Measurements from ENCODE around the gene MOGAT2.
"Not testable (repeated sequence)": the region's sequence is repeated elsewhere in the genome, so short reads cannot be mapped to it uniquely, and the experiment has no call there.

The MOGAT2 gene

DNA sequence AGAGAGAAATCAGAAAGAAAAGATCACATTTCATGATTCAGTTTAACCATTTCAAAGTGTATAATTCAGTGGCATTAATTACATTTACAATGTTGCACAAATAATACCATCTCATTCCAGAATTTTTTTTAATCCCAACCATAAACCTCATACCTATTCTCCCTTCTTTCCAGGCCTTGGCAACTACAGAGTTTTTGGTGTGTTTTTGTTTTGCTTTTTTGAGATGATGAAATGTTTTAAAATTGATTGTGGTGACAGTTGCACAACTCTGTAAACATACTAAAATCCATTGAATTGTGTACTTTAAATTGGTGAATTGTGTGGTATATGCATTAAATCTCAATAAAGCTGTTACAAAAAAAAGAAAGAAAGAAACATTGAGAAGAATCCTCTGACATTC, 37.3 kb downstream of the MOGAT2 start:
- H3K4me1 ChIP-seq (ENCODE audit: insufficient read depth, low read length, severe bottlenecking); H2AFZ ChIP-seq (ENCODE audit: low read length); H3K9me3 ChIP-seq (ENCODE audit: low read length); H3K79me2 ChIP-seq (ENCODE audit: insufficient read depth, low read length); H3K36me3 ChIP-seq (ENCODE audit: insufficient read depth, low read length); H3K27ac ChIP-seq (ENCODE audit: low read depth, low read length, poor library complexity, severe bottlenecking); H3K9me2 ChIP-seq (ENCODE audit: low read depth, low read length); H3K4me3 ChIP-seq (ENCODE audit: low read depth, low read length, poor library complexity, severe bottlenecking); H3K4me2 ChIP-seq (ENCODE audit: low read length); H3K27me3 ChIP-seq (ENCODE audit: insufficient read depth, low read length); H3K9ac ChIP-seq (ENCODE audit: low read length); H4K20me1 ChIP-seq (ENCODE audit: insufficient read depth, low read length); H3F3A ChIP-seq (ENCODE audit: insufficient read depth, low read length): not testable (repeated sequence)

DNA sequence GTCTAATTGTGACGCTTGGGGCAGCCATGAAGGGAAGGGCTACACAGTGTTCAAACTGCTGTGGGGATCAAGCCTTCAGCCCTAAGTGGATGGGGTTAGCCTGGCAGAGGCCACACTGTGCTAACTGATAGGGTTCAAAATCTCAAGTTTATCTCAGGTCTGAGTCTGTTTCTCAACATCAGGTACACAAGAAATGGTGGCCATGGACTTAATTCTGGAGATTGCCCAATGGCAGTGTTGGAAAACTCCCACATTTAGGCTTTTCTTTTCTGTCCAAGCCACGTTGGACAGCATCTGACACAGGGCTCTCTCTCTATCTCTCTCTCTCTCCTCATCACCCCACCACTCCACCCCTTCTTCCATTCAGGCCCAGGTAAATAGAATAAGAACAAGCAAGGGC, 40.0 kb downstream of the MOGAT2 start:
- peaks cover 5% of the 10 kb centered on the region; the same call in 1 of the 2 replicates for H3K27me3 ChIP-seq (ENCODE audit: insufficient read depth, low read length)
- H4K20me1 ChIP-seq (ENCODE audit: insufficient read depth, low read length), result no peaks in the 10 kb centered on the region
- no peaks in the 10 kb centered on the region for H3K79me2 ChIP-seq (ENCODE audit: insufficient read depth, low read length)
- H3K36me3 ChIP-seq (ENCODE audit: insufficient read depth, low read length), result no peaks in the 10 kb centered on the region
- no peak overlapping the region for H3K4me3 ChIP-seq (ENCODE audit: low read depth, low read length, poor library complexity, severe bottlenecking)
- no peak overlapping the region for H2AFZ ChIP-seq (ENCODE audit: low read length)
- no peak overlapping the region for H3K9ac ChIP-seq (ENCODE audit: low read length)
- no peak overlapping the region for H3K4me2 ChIP-seq (ENCODE audit: low read length)
- no peaks in the 10 kb centered on the region for H3K9me3 ChIP-seq (ENCODE audit: low read length)
- H3F3A ChIP-seq (ENCODE audit: insufficient read depth, low read length), result no peaks in the 10 kb centered on the region
- TF ChIP-seq, protein P1, sequence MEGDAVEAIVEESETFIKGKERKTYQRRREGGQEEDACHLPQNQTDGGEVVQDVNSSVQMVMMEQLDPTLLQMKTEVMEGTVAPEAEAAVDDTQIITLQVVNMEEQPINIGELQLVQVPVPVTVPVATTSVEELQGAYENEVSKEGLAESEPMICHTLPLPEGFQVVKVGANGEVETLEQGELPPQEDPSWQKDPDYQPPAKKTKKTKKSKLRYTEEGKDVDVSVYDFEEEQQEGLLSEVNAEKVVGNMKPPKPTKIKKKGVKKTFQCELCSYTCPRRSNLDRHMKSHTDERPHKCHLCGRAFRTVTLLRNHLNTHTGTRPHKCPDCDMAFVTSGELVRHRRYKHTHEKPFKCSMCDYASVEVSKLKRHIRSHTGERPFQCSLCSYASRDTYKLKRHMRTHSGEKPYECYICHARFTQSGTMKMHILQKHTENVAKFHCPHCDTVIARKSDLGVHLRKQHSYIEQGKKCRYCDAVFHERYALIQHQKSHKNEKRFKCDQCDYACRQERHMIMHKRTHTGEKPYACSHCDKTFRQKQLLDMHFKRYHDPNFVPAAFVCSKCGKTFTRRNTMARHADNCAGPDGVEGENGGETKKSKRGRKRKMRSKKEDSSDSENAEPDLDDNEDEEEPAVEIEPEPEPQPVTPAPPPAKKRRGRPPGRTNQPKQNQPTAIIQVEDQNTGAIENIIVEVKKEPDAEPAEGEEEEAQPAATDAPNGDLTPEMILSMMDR (IDR thresholded peaks at IDR 0.05; ENCODE audit: low read length), result no peak
- no peak for TF ChIP-seq EZH2 (IDR thresholded peaks at IDR 0.05; ENCODE audit: borderline replicate concordance, low read length)
- no peaks in the 10 kb centered on the region for H3K9me2 ChIP-seq (ENCODE audit: low read depth, low read length)
- H3K27ac ChIP-seq (ENCODE audit: low read depth, low read length, poor library complexity, severe bottlenecking), result no peak overlapping the region
- no peaks in the 10 kb centered on the region for H3K4me1 ChIP-seq (ENCODE audit: insufficient read depth, low read length, severe bottlenecking)

DNA sequence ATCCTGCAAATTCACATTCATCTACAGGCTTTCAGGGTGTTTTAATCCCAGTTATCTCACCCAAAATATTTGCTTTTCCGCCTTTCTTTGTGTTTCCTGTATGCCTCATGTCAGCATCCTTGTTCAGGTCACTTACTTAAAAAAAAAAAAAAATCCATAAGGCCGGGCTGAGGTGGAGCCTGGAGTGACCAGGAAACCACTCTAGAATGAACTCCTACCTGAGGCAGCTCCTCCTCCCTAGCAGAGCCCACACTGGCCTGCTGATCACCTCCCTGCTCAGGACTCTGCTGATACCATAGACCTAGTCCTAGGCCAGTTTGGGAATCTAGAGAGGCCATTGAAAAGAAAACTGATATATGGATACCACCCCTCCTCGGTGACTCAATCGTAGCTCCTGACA, 42.2 kb downstream of the MOGAT2 start:
- Histone ChIP-seq H4K20me1 (ENCODE audit: insufficient read depth, low read length) (no peaks in the 10 kb centered on the region), H3K27ac (ENCODE audit: low read depth, low read length, poor library complexity, severe bottlenecking) (no peak overlapping the region), H3K4me3 (ENCODE audit: low read depth, low read length, poor library complexity, severe bottlenecking) (no peak overlapping the region), H3K27me3 (ENCODE audit: insufficient read depth, low read length) (peaks cover 5% of the 10 kb centered on the region; the same call in 1 of the 2 replicates), H3K4me1 (ENCODE audit: insufficient read depth, low read length, severe bottlenecking) (no peaks in the 10 kb centered on the region), H3K9me3 (ENCODE audit: low read length) (no peaks in the 10 kb centered on the region), H2AFZ (ENCODE audit: low read length) (no peak overlapping the region), H3K4me2 (ENCODE audit: low read length) (no peak overlapping the region), H3F3A (ENCODE audit: insufficient read depth, low read length) (no peaks in the 10 kb centered on the region), H3K9me2 (ENCODE audit: low read depth, low read length) (no peaks in the 10 kb centered on the region), H3K9ac (ENCODE audit: low read length) (no peak overlapping the region), H3K79me2 (ENCODE audit: insufficient read depth, low read length) (no peaks in the 10 kb centered on the region), H3K36me3 (ENCODE audit: insufficient read depth, low read length) (no peaks in the 10 kb centered on the region)
- TF ChIP-seq, protein P1 (IDR thresholded peaks at IDR 0.05; ENCODE audit: low read length), result no peak
- TF ChIP-seq EZH2 (IDR thresholded peaks at IDR 0.05; ENCODE audit: borderline replicate concordance, low read length), result no peak

DNA sequence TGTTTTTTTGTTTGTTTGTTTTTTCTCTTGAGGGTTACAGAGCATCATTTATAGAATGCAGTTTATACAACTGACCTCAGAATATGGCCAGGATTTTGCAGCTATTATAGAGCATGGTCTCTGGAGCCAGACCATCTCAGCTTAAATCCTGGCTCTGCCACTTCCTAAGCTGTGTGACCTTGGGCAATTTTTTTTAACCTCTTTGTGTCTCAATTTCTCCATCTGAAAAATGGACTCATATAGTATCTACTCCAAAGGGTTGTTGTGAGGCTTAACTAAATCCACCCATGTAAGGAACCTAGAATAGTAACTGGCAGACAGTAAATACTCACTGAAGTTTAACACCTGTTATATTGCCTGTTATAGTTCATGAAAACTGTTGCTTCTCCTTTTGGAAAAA, 42.6 kb downstream of the MOGAT2 start:
- H4K20me1 ChIP-seq (ENCODE audit: insufficient read depth, low read length), result no peaks in the 10 kb centered on the region
- no peaks in the 10 kb centered on the region for H3K4me1 ChIP-seq (ENCODE audit: insufficient read depth, low read length, severe bottlenecking)
- H3K9me2 ChIP-seq (ENCODE audit: low read depth, low read length), result no peaks in the 10 kb centered on the region
- no peaks in the 10 kb centered on the region for H3K36me3 ChIP-seq (ENCODE audit: insufficient read depth, low read length)
- H3K79me2 ChIP-seq (ENCODE audit: insufficient read depth, low read length), result no peaks in the 10 kb centered on the region
- H3K27ac ChIP-seq (ENCODE audit: low read depth, low read length, poor library complexity, severe bottlenecking), result no peak overlapping the region
- no peak overlapping the region for H3K4me2 ChIP-seq (ENCODE audit: low read length)
- no peak overlapping the region for H3K4me3 ChIP-seq (ENCODE audit: low read depth, low read length, poor library complexity, severe bottlenecking)
- no peak overlapping the region for H2AFZ ChIP-seq (ENCODE audit: low read length)
- H3K27me3 ChIP-seq (ENCODE audit: insufficient read depth, low read length), result peaks cover 5% of the 10 kb centered on the region; the same call in 1 of the 2 replicates
- H3K9me3 ChIP-seq (ENCODE audit: low read length), result no peaks in the 10 kb centered on the region
- no peaks in the 10 kb centered on the region for H3F3A ChIP-seq (ENCODE audit: insufficient read depth, low read length)
- no peak overlapping the region for H3K9ac ChIP-seq (ENCODE audit: low read length)
- TF ChIP-seq, protein P1 (IDR thresholded peaks at IDR 0.05; ENCODE audit: low read length), result no peak
- no peak for TF ChIP-seq EZH2 (IDR thresholded peaks at IDR 0.05; ENCODE audit: borderline replicate concordance, low read length)
